Fibroblast of lung (primary cell): ENCODE measurements around the gene CALY. TPM values are rescaled to one million over a fixed set of nuclear protein-coding genes. Genes with fewer than 3 reads are reported as not detected.

Experiments used
- DNase-seq, 2 donors: peaks; one replicate each; pipeline versions ENCODE4 v3.0.0 to v3.0.0-alpha.2; 2010; ENCODE audit warnings: low read depth in 2 of 2
- H2AFZ ChIP-seq: 2 replicates; pipeline ENCODE4 v1.5.1; 2012; ENCODE audit warnings: low read length, control low read depth, inconsistent platforms
- H3K27ac ChIP-seq: 2 replicates; pipeline ENCODE4 v1.5.1; 2011; ENCODE audit warnings: low read length, control low read depth; ENCODE audit not compliant: insufficient read depth
- H3K27me3 ChIP-seq: 2 replicates; pipeline ENCODE4 v1.5.1; 2011; ENCODE audit warnings: mild to moderate bottlenecking, low read length; ENCODE audit not compliant: control insufficient read depth, insufficient read depth
- H3K36me3 ChIP-seq: 2 replicates; pipeline ENCODE4 v1.5.1; 2011; ENCODE audit warnings: low read length; ENCODE audit not compliant: control insufficient read depth, insufficient read depth
- H3K4me1 ChIP-seq: 2 replicates; pipeline ENCODE4 v1.5.1; 2011; ENCODE audit warnings: low read length; ENCODE audit not compliant: control insufficient read depth, insufficient read depth; ENCODE audit errors: extremely low read depth
- H3K4me2 ChIP-seq: 2 replicates; pipeline ENCODE4 v1.5.1; 2011; ENCODE audit warnings: low read length, control low read depth; ENCODE audit not compliant: insufficient read depth; ENCODE audit errors: extremely low read depth
- H3K4me3 ChIP-seq, 4 experiments: fragments of 200-600 bp in 1 of 4; sonication (generic) in 1 of 4; replicated peaks in 1 of 4; 2 replicates each; pipeline ENCODE4 v1.5.1; 2011 to 2016; ENCODE audit warnings: low read length in 4 of 4, low read depth in 3 of 4, mild to moderate bottlenecking in 3 of 4, control low read depth in 2 of 4, inconsistent platforms in 1 of 4, mixed read lengths in 1 of 4; ENCODE audit not compliant: insufficient read depth in 1 of 4; ENCODE audit errors: control extremely low read depth in 1 of 4
- H3K79me2 ChIP-seq: 2 replicates; pipeline ENCODE4 v1.5.1; 2012; ENCODE audit warnings: mild to moderate bottlenecking, low read length, inconsistent platforms; ENCODE audit not compliant: control insufficient read depth, insufficient read depth
- H3K9ac ChIP-seq: 2 replicates; pipeline ENCODE4 v1.5.1; 2011; ENCODE audit warnings: mild to moderate bottlenecking, low read length, control low read depth; ENCODE audit not compliant: insufficient read depth
- H3K9me3 ChIP-seq: 2 replicates; pipeline ENCODE4 v1.5.1; 2012; ENCODE audit warnings: low read depth, low read length; ENCODE audit not compliant: control insufficient read depth, insufficient read depth
- H4K20me1 ChIP-seq: 2 replicates; pipeline ENCODE4 v1.5.1; 2011; ENCODE audit warnings: low read length; ENCODE audit not compliant: control insufficient read depth, insufficient read depth; ENCODE audit errors: extremely low read depth
- EZH2 ChIP-seq: IDR thresholded peaks from 2 replicates; pipeline ENCODE4 v1.5.1; 2012; ENCODE audit warnings: low read length, control low read depth, mild to moderate bottlenecking; ENCODE audit errors: missing control alignments
- polyA plus RNA-seq, 2 donors: library from polyadenylated mRNA; depleted of rRNA in 1 of 2; stranded (reverse) in 1 of 2; unstranded in 1 of 2; fragments of >200 nt; gene quantifications; 2 replicates each; pipeline ENCODE4 v1.2.1, GENCODE V29; 2011 to 2012; ENCODE audit warnings: missing spikeins in 1 of 2
- total RNA-seq: library from RNA; depleted of rRNA; stranded (reverse); fragments of >200 nt; gene quantifications from 2 replicates; pipeline ENCODE4 v1.2.1, GENCODE V29; 2014
- TF ChIP-seq, protein P1 (sequence below), 2 donors: IDR thresholded peaks in 1 of 2; conservative IDR thresholded peaks in 1 of 2; 1 replicate in 1 of 2; 2 replicates in 1 of 2; pipeline ENCODE4 v1.5.1; 2011 to 2012; ENCODE audit warnings: low read length in 2 of 2, control low read depth in 1 of 2, inconsistent platforms in 1 of 2, low read depth in 1 of 2, mild to moderate bottlenecking in 1 of 2

CALY gene
- total and polyA plus RNA-seq, 2 donors (not counting 1 experiment from before 2014, with no cell fraction given) = not detected

GRCh38 chr10:133289761-133290160 is 46.9 kb downstream of the CALY start:
- no peak overlapping the region for H3K4me2 ChIP-seq
- TF ChIP-seq EZH2 = no peak
- TF ChIP-seq, protein P1, sequence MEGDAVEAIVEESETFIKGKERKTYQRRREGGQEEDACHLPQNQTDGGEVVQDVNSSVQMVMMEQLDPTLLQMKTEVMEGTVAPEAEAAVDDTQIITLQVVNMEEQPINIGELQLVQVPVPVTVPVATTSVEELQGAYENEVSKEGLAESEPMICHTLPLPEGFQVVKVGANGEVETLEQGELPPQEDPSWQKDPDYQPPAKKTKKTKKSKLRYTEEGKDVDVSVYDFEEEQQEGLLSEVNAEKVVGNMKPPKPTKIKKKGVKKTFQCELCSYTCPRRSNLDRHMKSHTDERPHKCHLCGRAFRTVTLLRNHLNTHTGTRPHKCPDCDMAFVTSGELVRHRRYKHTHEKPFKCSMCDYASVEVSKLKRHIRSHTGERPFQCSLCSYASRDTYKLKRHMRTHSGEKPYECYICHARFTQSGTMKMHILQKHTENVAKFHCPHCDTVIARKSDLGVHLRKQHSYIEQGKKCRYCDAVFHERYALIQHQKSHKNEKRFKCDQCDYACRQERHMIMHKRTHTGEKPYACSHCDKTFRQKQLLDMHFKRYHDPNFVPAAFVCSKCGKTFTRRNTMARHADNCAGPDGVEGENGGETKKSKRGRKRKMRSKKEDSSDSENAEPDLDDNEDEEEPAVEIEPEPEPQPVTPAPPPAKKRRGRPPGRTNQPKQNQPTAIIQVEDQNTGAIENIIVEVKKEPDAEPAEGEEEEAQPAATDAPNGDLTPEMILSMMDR (conservative IDR thresholded peaks at IDR 0.05 in 1 of 2, IDR thresholded peaks at IDR 0.05 in 1 of 2; ENCODE audit: low read depth in 1 of 2, low read length in 2 of 2) = no peak
- H3K4me3 ChIP-seq = no peak overlapping the region
- H3K9me3 ChIP-seq = no peaks in the 10 kb centered on the region
- H3K9ac ChIP-seq = no peak overlapping the region
- no peaks in the 10 kb centered on the region for H4K20me1 ChIP-seq
- no peaks in the 10 kb centered on the region for H3K27me3 ChIP-seq
- H2AFZ ChIP-seq = no peak overlapping the region
- H3K4me1 ChIP-seq = peaks cover 13% of the 10 kb centered on the region
- peaks cover 47% of the 10 kb centered on the region for H3K36me3 ChIP-seq
- H3K27ac ChIP-seq = no peak overlapping the region
- no peaks in the 10 kb centered on the region for H3K79me2 ChIP-seq
- DNase-seq = no peak

DNA sequence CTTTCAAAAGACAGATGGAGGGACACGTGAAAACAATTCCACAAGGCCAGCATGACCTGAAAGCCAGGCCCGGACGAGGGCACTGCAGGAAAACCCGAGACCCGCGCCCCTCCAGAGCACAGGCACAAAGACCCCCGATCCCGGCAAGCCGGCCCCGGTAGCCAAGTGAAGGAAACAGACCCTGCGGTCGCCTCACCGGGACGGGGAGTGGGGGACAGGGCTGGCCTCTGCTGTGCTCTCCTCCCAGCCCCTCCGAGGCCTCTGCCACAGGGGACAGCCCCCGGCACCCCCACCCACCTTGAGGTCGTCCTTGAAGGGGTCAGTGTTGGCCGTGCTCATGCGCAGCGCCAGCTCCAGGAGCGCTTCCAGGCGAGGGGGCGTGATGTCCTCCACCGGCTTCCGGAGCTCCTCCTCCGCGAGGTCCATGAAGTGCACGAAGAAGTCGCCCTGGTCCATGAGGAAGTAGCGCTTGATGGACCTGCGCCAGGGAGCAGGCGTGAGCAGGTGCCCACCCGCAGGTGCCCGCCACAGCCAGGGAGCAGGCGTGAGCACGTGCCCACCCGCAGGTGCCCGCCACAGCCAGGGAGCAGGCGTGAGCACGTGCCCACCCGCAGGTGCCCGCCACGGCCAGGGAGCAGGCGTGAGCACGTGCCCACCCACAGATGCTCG is 48.7 kb downstream of the CALY start:
- no peaks in the 10 kb centered on the region for H4K20me1 ChIP-seq
- no peak overlapping the region for H3K27ac ChIP-seq
- H3K4me3 ChIP-seq = no peak overlapping the region
- H3K4me1 ChIP-seq = peaks cover 7% of the 10 kb centered on the region
- DNase-seq = no peak
- no peak overlapping the region for H3K4me2 ChIP-seq
- H3K9ac ChIP-seq = no peak overlapping the region
- H2AFZ ChIP-seq = no peak overlapping the region
- no peaks in the 10 kb centered on the region for H3K9me3 ChIP-seq
- TF ChIP-seq, protein P1 (conservative IDR thresholded peaks at IDR 0.05 in 1 of 2, IDR thresholded peaks at IDR 0.05 in 1 of 2; ENCODE audit: low read depth in 1 of 2, low read length in 2 of 2) = no peak
- no peak for TF ChIP-seq EZH2
- H3K36me3 ChIP-seq = peaks cover 50% of the 10 kb centered on the region
- H3K79me2 ChIP-seq = no peaks in the 10 kb centered on the region
- H3K27me3 ChIP-seq = no peaks in the 10 kb centered on the region

- Histone ChIP-seq H3K27ac (no peak overlapping the region), H3K4me2 (no peak overlapping the region), H3K79me2 (no peaks in the 10 kb centered on the region), H3K4me1 (no peaks in the 10 kb centered on the region), H3K9ac (no peak overlapping the region), H3K9me3 (no peaks in the 10 kb centered on the region), H3K4me3 (no peak overlapping the region), H3K27me3 (no peaks in the 10 kb centered on the region), H4K20me1 (no peaks in the 10 kb centered on the region), H3K36me3 (peaks cover 44% of the 10 kb centered on the region), H2AFZ (no peak overlapping the region)
- DNase-seq = no peak
- TF ChIP-seq, protein P1 (conservative IDR thresholded peaks at IDR 0.05 in 1 of 2, IDR thresholded peaks at IDR 0.05 in 1 of 2; ENCODE audit: low read depth in 1 of 2, low read length in 2 of 2) = no peak
- no peak for TF ChIP-seq EZH2
Measured at GRCh38 chr10:133286366-133286765, 50.3 kb downstream of the CALY start.
